H9 (cell line): ENCODE data around the gene CTSE. TPM values are rescaled to one million over a fixed set of nuclear protein-coding genes. Genes with fewer than 3 reads are reported as not detected.

Source experiments
- DNase-seq: peaks from one replicate; pipeline ENCODE4 v3.0.0-alpha.2; 2017
- H2AFZ ChIP-seq: one replicate; pipeline ENCODE4 v1.6.1; 2013; ENCODE audit warnings: mild to moderate bottlenecking, low read length, control low read depth, moderate library complexity
- H2AK5ac ChIP-seq: 2 replicates; pipeline ENCODE4 v1.6.1; 2013; ENCODE audit warnings: low read length, control low read depth, mixed read lengths; ENCODE audit not compliant: insufficient read length
- H2BK120ac ChIP-seq: one replicate; pipeline ENCODE4 v1.6.1; 2013; ENCODE audit warnings: low read depth, mild to moderate bottlenecking, low read length, control low read depth, inconsistent platforms; ENCODE audit not compliant: poor library complexity, severe bottlenecking
- H2BK12ac ChIP-seq: 2 replicates; pipeline ENCODE4 v1.6.1; 2013; ENCODE audit warnings: low read length, control low read depth, mixed read lengths, low read depth; ENCODE audit not compliant: insufficient read length
- H2BK15ac ChIP-seq: 2 replicates; pipeline ENCODE4 v1.6.1; 2013; ENCODE audit warnings: low read depth, low read length, control low read depth
- H2BK20ac ChIP-seq: one replicate; pipeline ENCODE4 v1.6.1; 2013; ENCODE audit warnings: low read depth, mild to moderate bottlenecking, low read length, control low read depth, inconsistent platforms; ENCODE audit not compliant: poor library complexity, severe bottlenecking
- H2BK5ac ChIP-seq: 2 replicates; pipeline ENCODE4 v1.6.1; 2013; ENCODE audit warnings: low read length, control low read depth, mixed read lengths; ENCODE audit not compliant: insufficient read length
- H3K14ac ChIP-seq: 2 replicates; pipeline ENCODE4 v1.6.1; 2013; ENCODE audit warnings: low read length, control low read depth; ENCODE audit not compliant: insufficient read depth
- H3K18ac ChIP-seq: 2 replicates; pipeline ENCODE4 v1.6.1; 2013; ENCODE audit warnings: low read depth, mild to moderate bottlenecking, mixed read lengths, low read length, control low read depth; ENCODE audit not compliant: insufficient read length
- H3K23ac ChIP-seq: 2 replicates; pipeline ENCODE4 v1.6.1; 2013; ENCODE audit warnings: low read length, control low read depth, mixed read lengths, low read depth; ENCODE audit not compliant: insufficient read length
- H3K23me2 ChIP-seq: 2 replicates; pipeline ENCODE4 v1.6.1; 2013; ENCODE audit warnings: low read depth, mild to moderate bottlenecking, mixed read lengths, low read length, control low read depth; ENCODE audit not compliant: insufficient read length, poor library complexity, severe bottlenecking
- H3K27ac ChIP-seq: 2 replicates; pipeline ENCODE4 v1.5.1; 2013; ENCODE audit warnings: low read length, control low read depth, mixed read lengths, low read depth; ENCODE audit not compliant: insufficient read length
- H3K27me3 ChIP-seq: 2 replicates; pipeline ENCODE4 v1.6.1; 2013; ENCODE audit warnings: low read length, control low read depth, inconsistent platforms; ENCODE audit not compliant: insufficient read depth
- H3K4ac ChIP-seq: 2 replicates; pipeline ENCODE4 v1.6.1; 2013; ENCODE audit warnings: low read depth, mild to moderate bottlenecking, control low read depth, inconsistent platforms, low read length, moderate library complexity
- H3K4me1 ChIP-seq: 2 replicates; pipeline ENCODE4 v1.6.1; 2013; ENCODE audit warnings: low read length, control low read depth, inconsistent platforms; ENCODE audit not compliant: insufficient read depth
- H3K4me2 ChIP-seq: 2 replicates; pipeline ENCODE4 v1.6.1; 2013; ENCODE audit warnings: low read length, control low read depth, mixed read lengths; ENCODE audit not compliant: insufficient read length, insufficient read depth
- H3K56ac ChIP-seq: 2 replicates; pipeline ENCODE4 v1.6.1; 2013; ENCODE audit warnings: low read depth, mild to moderate bottlenecking, mixed read lengths, low read length, control low read depth; ENCODE audit not compliant: insufficient read length
- H3K79me1 ChIP-seq: 2 replicates; pipeline ENCODE4 v1.6.1; 2013; ENCODE audit warnings: low read depth, mild to moderate bottlenecking, moderate library complexity, low read length, control low read depth, inconsistent platforms; ENCODE audit not compliant: insufficient read depth, poor library complexity, severe bottlenecking
- H3K79me2 ChIP-seq: 2 replicates; pipeline ENCODE4 v1.6.1; 2013; ENCODE audit warnings: low read length, control low read depth, inconsistent platforms; ENCODE audit not compliant: insufficient read depth
- H3K9ac ChIP-seq: 2 replicates; pipeline ENCODE4 v1.6.1; 2013; ENCODE audit warnings: low read length, control low read depth, mixed read lengths; ENCODE audit not compliant: insufficient read length; ENCODE audit errors: extremely low read depth
- H3K9me3 ChIP-seq: one replicate; pipeline ENCODE4 v1.6.1; 2013; ENCODE audit warnings: low read depth, low read length, inconsistent platforms; ENCODE audit not compliant: control insufficient read depth
- H3T11ph ChIP-seq: one replicate; pipeline ENCODE4 v1.6.1; 2013; ENCODE audit warnings: mild to moderate bottlenecking, low read length, control low read depth, inconsistent platforms
- H4K20me1 ChIP-seq: one replicate; pipeline ENCODE4 v1.6.1; 2013; ENCODE audit not compliant: control insufficient read depth, insufficient read length, insufficient read depth
- H4K5ac ChIP-seq: 2 replicates; pipeline ENCODE4 v1.6.1; 2013; ENCODE audit warnings: low read depth, mild to moderate bottlenecking, mixed read lengths, low read length, control low read depth; ENCODE audit not compliant: insufficient read length
- H4K8ac ChIP-seq: replicated peaks from 2 replicates; pipeline ENCODE4 v1.6.1; 2013; ENCODE audit warnings: low read length, control low read depth, mixed read lengths, low read depth; ENCODE audit not compliant: insufficient read length
- H4K91ac ChIP-seq: 2 replicates; pipeline ENCODE4 v1.6.1; 2013; ENCODE audit warnings: low read depth, mild to moderate bottlenecking, moderate library complexity, mixed read lengths, low read length, control low read depth; ENCODE audit not compliant: insufficient read length
- H3K27ac Mint-ChIP-seq, 3 experiments: 2 replicates in 2 of 3; 3 replicates in 1 of 3; pipeline ENCODE4 v1.8.0; 2020 to 2021; ENCODE audit warnings: mixed read lengths in 3 of 3, mild to moderate bottlenecking in 1 of 3, moderate library complexity in 1 of 3
- H3K27me3 Mint-ChIP-seq: 2 replicates; pipeline ENCODE4 v1.8.0; 2021; ENCODE audit warnings: low read depth, mild to moderate bottlenecking, moderate library complexity, mixed read lengths
- H3K36me3 Mint-ChIP-seq, 3 experiments: 2 replicates in 2 of 3; 3 replicates in 1 of 3; pipeline ENCODE4 v1.8.0; 2020 to 2021; ENCODE audit warnings: low read depth in 3 of 3, mixed read lengths in 3 of 3; ENCODE audit not compliant: insufficient read depth in 1 of 3
- H3K4me1 Mint-ChIP-seq, 2 experiments: 2 replicates each; pipeline ENCODE4 v1.8.0; 2020; ENCODE audit warnings: mixed read lengths in 2 of 2
- H3K4me3 Mint-ChIP-seq, 2 experiments: 2 replicates in 1 of 2; 3 replicates in 1 of 2; pipeline ENCODE4 v1.8.0; 2020 to 2021; ENCODE audit warnings: mild to moderate bottlenecking in 2 of 2, mixed read lengths in 2 of 2, moderate library complexity in 1 of 2
- H3K9me3 Mint-ChIP-seq, 2 experiments: 2 replicates in 1 of 2; 3 replicates in 1 of 2; pipeline ENCODE4 v1.8.0; 2020; ENCODE audit warnings: mild to moderate bottlenecking in 2 of 2, mixed read lengths in 2 of 2, moderate library complexity in 1 of 2
- CTCF ChIP-seq: fragments of 200-600 bp; sonication (generic); conservative IDR thresholded peaks from 3 replicates; pipeline ENCODE4 v1.8.0; 2021; ENCODE audit warnings: antibody characterized with exemption, mild to moderate bottlenecking
- WGBS: extraction: QIAGEN DNeasy Blood & Tissue Kit; methylation state at CpG from one replicate; pipeline ENCODE4 v1.1.7; 2013; ENCODE audit warnings: missing lambda C conversion rate, low lambda C conversion rate, mixed read lengths; ENCODE audit not compliant: insufficient read length; ENCODE audit errors: extremely low coverage; 5-methylcytosine and 5-hydroxymethylcytosine counted together
- total RNA-seq: library from RNA; stranded (reverse); gene quantifications from 2 replicates; pipeline ENCODE4 v1.2.1, GENCODE V29; 2021

The CTSE gene
- total RNA-seq, 1 experiment from 2014 or later = not detected

- H3K27ac Mint-ChIP-seq = no peak overlapping the region
- Histone ChIP-seq H2BK15ac (no peak overlapping the region), H4K5ac (no peak overlapping the region), H3K4me2 (no peak overlapping the region), H4K8ac (no peak overlapping the region), H3K79me2 (no peaks in the 10 kb centered on the region), H3K27me3 (no peaks in the 10 kb centered on the region), H2BK120ac (no peak overlapping the region), H2BK5ac (no peak overlapping the region), H3K18ac (no peak overlapping the region), H3K23ac (no peak overlapping the region), H3K4ac (no peak overlapping the region), H2BK12ac (no peak overlapping the region), H4K20me1 (no peaks in the 10 kb centered on the region), H3K79me1 (no peaks in the 10 kb centered on the region), H2AK5ac (no peak overlapping the region), H3K56ac (no peak overlapping the region), H4K91ac (no peak overlapping the region), H3K23me2 (no peaks in the 10 kb centered on the region), H2BK20ac (no peak overlapping the region), H3K14ac (no peak overlapping the region), H3T11ph (no peak overlapping the region), H3K4me1 (peaks cover 2% of the 10 kb centered on the region; the same call in 1 of the 2 replicates), H3K9ac (no peak overlapping the region), H3K9me3 (no peaks in the 10 kb centered on the region), H3K27ac (no peak overlapping the region), H2AFZ (no peak overlapping the region)
- H3K36me3 Mint-ChIP-seq = no peaks in the 10 kb centered on the region
- H3K9me3 Mint-ChIP-seq = no peaks in the 10 kb centered on the region
- DNase-seq = no peak
- H3K4me3 Mint-ChIP-seq = no peak overlapping the region
- WGBS = no CpG with 5 or more reads among the region's 9 CpGs
- TF ChIP-seq CTCF = no peak
- H3K4me1 Mint-ChIP-seq = peaks cover 5 to 20% of the 10 kb centered on the region in 2 experiments
- H3K27me3 Mint-ChIP-seq = peaks cover 4% of the 10 kb centered on the region
These were observed 47.1 kb upstream of the CTSE start for GRCh38 chr1:206070627-206071304.
